GM21529 (cell line): ENCODE results near the gene MBD2.
"Not testable (repeated sequence)": the region's sequence is repeated elsewhere in the genome, so short reads cannot be mapped to it uniquely, and the experiment has no call there.

Source experiments
- ATAC-seq: cut with Tn5 transposase; IDR thresholded peaks from one replicate; pipeline ENCODE4 v1.9.1; 2021; ENCODE audit not compliant: unreplicated experiment

MBD2 gene, protein sequence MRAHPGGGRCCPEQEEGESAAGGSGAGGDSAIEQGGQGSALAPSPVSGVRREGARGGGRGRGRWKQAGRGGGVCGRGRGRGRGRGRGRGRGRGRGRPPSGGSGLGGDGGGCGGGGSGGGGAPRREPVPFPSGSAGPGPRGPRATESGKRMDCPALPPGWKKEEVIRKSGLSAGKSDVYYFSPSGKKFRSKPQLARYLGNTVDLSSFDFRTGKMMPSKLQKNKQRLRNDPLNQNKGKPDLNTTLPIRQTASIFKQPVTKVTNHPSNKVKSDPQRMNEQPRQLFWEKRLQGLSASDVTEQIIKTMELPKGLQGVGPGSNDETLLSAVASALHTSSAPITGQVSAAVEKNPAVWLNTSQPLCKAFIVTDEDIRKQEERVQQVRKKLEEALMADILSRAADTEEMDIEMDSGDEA

GRCh38 chr18:54224379-54225014, at the start of gene MBD2:
MBD2 (minus strand) TSS chr18:54224669; CDS start chr18:54224559, 110 bp downstream.
- peak; percentile 85 for ATAC-seq

- ATAC-seq: peak; percentile 39
Measured at GRCh38 chr18:54269893-54270844, 45.7 kb upstream of the MBD2 start.

DNA sequence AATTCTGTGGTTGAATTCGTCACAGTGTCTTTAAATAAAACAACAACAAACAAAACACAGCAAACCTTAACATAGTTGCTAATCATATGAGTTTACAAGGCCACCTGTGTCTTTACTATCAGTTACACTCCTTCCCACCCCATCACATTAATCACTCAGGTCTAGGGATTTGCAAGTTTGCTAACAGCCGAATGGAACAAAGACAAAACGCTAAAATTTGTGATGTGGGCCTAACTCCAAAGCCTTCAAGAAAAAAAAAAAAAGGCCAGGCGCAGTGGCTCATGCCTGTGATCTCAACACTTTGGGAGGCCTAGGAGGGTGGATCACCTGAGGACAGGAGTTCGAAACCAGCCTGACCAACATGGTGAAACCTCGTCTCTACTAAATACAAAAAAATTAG, 44.3 kb upstream of the MBD2 start:
- no peak for ATAC-seq

DNA sequence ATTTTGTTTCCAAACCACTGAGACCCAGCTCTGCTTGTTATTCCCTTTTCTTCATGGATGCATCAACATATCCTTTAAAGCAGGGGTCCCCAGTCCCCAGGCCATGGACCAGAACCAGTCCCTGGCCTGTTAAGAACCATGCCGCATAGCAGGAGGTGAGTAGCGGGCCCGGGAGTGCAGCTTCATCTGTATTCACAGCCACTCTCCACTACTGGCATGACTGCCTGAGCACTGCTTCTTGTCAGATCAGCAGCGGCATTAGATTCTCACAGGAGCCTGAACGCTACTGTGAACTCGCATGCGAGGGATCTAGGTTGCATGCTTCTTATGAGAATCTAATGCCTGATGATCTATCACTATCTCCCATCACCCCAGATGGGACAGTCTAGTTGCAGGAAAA, 43.2 kb upstream of the MBD2 start:
- ATAC-seq: no peak

GRCh38 chr18:54263904-54264336, 39.5 kb upstream of the MBD2 start:
- peak; percentile 78 for ATAC-seq

DNA sequence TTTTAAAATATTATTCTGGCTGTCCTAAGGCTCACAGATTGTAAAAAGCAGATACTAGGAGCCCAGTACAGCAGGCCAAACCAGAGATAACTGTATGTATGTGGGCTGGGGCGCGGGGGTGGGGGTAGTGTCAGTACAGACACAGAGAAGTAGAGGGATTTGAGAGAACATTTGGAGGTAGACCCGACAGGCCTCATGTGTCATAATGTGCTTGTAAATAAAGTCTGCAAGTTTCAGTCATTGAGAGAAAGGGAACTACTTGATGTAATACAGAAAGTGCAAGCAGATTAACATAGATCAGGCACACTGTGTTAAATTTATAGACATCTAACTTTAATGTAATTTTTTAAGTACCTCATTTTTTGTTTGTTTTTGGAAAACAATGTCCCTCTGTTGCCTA, 37.4 kb upstream of the MBD2 start:
- ATAC-seq: peak; percentile 74

DNA sequence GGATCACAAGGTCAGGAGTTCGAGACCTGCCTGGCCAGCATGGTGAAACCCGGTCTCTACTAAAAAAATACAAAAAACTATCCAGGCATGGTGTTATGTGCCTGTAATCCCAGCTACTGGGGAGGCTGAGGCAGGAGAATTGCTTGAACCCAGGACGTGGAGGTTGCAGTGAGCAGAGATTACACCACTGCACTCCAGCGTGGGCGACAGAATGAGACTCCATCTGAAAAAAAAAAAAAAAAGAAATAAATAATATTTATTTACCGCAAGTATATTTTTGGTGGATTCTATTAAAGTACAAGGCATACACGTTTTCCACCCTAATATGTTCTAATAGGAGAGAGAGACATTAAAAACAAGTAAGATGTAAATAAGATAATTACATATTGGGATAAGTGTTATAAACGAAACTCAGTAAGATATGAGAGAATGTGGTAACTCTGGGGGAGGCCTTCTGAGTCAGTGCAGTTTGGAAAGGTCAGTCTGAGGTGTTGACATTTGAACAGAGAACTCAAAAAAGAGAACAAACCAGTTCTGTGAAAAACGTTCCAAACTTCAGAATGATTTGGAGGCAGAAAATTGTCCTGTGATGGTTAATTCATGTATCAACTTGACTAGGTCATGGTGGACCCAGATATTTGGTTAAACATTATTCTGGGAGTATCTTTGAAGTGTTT, 36.1 kb upstream of the MBD2 start:
- ATAC-seq: no peak

- not testable (repeated sequence) for ATAC-seq
Measured at GRCh38 chr18:54257818-54258217, 33.3 kb upstream of the MBD2 start.

GRCh38 chr18:54257015-54257414, 32.5 kb upstream of the MBD2 start:
- ATAC-seq: no peak

DNA sequence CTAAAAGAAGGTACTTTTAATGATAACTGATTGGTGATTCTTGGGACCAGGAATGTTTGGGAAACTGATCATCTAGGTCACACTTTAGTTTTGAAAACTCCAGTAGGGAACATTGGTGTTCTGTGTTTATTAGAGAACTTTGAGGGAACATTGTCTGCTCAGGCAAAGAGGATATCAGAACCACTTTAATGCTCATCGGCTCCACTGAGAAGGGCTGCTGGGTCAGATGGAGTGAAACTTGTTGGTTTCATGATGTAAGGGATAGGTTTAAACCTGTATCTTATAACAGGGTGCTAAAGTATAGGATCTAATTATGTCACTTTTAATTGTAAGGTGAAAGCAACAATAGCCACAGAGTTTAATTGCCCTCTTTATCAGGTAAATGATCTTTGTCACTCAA, 30.7 kb upstream of the MBD2 start:
- no peak for ATAC-seq

GRCh38 chr18:54254265-54254758, 29.8 kb upstream of the MBD2 start:
- no peak for ATAC-seq

- no peak for ATAC-seq
Measured at GRCh38 chr18:54251606-54252390, 27.3 kb upstream of the MBD2 start.

DNA sequence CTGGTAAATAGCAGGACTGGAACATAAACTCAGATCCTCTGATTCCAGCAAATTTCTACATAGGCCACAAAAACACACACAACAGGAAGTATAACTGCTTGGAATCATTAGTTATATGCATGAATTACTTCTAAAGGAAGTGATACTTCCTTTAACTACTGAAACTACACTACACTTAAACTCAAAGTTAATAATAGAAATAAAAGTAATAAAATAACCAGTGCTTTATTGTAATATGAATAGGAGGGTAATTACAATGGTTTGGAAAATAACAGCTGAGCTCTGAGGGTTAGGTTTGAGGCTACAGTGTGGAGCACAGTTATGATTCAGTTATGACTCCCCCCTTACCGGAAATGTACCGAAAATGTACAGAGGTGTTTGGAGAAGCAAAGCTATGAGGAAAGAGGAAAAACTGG, 26.4 kb upstream of the MBD2 start:
- ATAC-seq: peak; percentile 83

DNA sequence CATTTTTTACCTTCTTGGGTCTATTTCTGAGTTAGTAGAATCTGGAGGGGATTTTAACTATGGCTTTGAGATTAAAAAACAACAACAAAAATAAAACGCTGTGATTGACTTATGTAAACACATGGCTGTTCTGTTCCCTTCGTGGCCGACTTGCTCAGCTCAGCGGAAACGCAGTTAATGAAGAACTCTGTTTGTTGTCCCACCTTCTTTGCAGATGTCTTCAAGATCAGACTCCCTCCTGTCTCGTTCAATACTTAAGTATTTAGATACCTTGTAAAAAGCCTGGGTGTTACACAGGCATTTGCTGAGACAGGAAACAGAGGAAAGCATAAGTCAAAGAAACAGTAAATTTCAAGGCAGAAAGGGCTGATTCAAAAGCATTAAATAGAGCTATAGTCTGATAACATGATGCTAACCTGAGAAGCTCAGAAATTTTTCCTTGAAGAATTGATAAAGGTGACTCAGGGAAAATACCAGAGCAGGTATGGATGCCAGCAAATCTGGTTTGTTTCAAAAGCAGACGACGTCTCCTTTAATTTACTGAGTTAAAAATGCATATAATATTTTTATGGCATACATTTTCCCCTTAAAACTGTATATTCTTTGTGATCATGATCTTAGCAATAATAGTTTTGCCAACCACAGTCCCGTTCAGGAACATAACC, 23.2 kb upstream of the MBD2 start:
- no peak for ATAC-seq

- ATAC-seq: no peak
Measured at GRCh38 chr18:54242327-54242726, 17.9 kb upstream of the MBD2 start.

- ATAC-seq: no peak
Measured at GRCh38 chr18:54241483-54241882, 17.0 kb upstream of the MBD2 start.

GRCh38 chr18:54240629-54241107, 16.2 kb upstream of the MBD2 start:
- no peak for ATAC-seq

DNA sequence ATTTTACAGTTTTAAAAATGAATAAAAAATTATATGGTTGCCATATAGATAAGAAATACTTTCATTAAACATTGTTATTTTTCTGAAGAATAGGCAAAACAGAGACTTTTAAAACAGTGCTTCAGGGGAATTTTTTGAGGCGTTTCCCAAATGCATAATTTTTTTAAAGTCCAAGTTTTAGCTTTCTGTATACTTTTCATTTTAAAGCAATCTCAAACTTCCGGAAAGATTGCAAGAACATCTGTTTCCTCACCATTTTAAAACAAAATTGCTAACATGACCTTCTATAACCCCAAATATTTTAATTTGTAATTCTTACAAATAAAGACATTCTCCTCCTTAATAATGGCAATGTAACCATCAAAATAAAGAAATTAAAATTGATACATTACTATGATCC, 15.1 kb upstream of the MBD2 start:
- no peak for ATAC-seq

DNA sequence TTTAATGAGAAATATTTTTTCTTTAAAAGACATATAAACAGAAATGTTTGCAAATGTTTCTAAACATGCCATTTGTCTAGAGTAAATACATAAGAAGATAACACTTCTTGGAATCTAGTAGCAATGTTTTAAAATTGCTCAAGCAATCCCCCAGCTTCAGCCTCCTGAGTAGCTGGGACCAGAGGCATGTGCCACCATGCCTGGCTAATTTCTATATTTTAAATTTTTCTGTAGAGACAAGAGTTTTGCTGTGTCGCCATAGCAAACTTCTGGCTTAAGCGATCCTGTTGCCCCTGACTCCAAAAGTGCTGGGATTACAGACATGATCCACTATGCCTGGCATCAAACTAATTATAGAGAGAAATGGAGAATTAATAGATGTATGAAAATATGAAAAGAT, 14.6 kb upstream of the MBD2 start:
- no peak for ATAC-seq
